ENCODE data around the gene P3H2.

The P3H2 gene

GRCh38 chr3:190013943-190014924 lies 106.5 kb downstream of the P3H2 start:
- DNase-seq = no peak

DNA sequence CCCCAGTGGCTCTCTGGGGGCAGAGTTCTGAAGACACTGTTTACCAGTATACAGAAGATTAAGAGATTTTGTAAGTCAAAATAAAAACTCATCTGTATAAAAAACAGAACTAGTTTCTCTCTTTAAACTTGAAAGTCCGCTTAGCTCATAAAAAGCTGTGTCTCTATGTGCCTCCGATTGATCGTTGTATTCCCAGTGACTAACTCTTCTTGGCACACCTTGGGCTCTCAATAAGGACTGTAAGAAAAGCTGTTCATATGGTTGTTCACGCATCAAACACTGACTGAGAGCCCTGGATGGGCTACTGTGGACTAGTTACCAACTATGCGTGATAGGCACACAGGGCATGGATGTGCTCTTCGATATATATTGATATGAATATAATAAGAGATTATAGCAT lies 107.9 kb downstream of the P3H2 start:
- DNase-seq = no peak

- no peak for DNase-seq
Observed at GRCh38 chr3:190012314-190012782, 108.3 kb downstream of the P3H2 start.

- no peak for DNase-seq
Observed at GRCh38 chr3:190010486-190010885, 110.2 kb downstream of the P3H2 start.

DNA sequence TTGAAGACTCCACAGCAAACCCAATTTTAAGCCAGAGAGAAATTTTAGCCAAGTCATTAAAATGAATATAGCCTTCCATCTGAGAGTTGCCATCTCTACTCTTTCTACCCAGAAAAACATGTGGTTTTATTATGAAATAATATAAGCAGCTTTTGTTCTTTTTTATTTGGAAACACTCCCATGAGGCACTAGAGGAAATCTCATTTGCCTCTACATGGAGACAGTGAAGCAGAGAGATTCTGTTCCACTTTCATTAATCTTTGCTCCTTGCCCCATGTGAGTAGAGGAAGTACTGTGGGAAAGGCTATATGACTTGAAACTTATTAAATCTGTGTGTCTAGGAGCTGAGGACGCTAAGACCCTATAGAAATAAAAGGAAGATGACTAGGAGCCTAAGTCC lies 111.1 kb downstream of the P3H2 start:
- no peak for DNase-seq

GRCh38 chr3:190008432-190008831 lies 112.3 kb downstream of the P3H2 start:
- no peak for DNase-seq

GRCh38 chr3:190005343-190006113 lies 115.2 kb downstream of the P3H2 start:
- no peak for DNase-seq

DNA sequence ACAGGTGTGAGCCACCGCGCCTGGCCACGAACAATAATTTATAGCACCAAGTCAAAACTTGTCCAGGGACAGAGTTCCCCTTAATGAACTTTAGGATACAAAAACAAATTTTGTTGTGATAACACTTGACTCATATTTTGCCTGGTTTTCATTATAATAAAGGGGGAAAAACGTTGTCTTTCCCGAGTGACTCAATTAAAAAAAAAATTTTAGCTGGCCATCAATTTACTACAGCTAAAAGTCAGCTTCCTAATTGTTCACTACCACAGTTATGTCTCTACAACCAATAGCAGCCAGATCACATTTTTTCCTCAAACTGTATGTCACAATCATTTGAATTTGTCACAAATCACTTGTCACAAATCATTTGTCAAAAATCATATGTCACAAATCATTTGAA lies 116.0 kb downstream of the P3H2 start:
- DNase-seq = no peak

- DNase-seq = no peak
Observed at GRCh38 chr3:190003681-190004123, 117.0 kb downstream of the P3H2 start.

DNA sequence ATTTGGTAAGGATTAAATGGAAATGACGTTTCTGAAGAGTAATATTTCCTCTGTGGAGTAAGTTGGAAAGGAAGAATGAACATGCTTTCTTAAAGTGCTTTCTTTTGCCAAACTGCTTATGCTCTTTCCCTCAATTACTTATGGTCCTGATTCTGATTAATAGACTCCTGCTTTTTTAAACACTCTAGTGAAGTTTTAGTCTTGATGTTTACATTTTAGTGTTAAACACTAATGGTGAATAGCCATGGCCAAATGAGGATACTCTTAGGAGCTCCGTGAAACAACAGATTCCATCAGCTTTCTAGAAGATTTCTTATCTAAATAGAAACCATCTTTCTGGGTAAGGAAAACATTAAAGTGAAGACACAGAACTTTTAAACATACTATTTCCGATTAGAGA lies 117.6 kb downstream of the P3H2 start:
- no peak for DNase-seq

GRCh38 chr3:190001426-190001825 lies 119.3 kb downstream of the P3H2 start:
- DNase-seq = no peak

DNA sequence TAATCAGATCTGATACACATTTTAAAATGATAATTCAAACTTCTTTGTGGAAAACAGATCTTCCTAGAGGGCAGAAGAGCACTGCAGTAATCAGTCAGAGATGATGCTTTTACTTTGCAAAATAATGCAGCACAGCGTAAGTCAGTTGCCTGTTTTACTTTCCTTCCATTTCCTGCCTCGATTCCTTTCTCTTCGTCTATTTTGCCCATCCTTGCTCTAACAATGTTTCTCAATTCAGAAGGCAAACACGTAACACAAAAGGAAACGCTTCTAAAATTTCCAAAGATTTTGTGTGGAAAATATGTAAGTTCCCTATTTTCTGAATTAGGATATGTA lies 119.9 kb downstream of the P3H2 start:
- DNase-seq = no peak

DNA sequence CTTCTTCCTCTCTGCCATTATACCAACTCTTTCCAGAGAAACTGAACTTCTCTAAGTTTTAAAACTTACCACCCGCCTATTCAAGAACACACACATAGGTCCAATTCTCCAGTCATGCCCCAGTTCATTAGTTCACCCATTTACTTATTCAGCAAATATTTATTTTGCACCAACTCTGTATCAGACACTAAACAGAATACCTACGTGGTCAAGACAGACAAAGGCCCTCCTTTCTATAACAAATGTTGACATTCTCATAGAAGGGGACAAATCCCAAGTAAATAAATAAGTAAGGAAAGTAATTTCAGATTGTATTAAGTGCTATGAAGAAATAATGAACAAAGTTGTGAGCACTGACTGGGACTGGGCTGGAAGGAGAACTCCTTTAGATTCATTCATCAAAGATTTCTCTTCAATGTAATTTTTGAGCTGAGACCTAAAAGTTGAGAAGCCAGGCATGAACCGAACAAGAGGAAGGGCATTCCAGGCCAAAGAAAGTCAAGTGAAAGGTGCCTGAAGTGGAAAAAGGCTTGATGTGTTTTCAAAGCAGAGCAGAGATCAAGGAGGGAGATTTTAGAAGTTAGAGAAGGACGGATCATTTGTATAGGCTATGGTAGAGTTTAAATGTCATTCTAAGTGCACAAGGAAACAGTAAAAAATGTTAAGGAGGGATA lies 120.4 kb downstream of the P3H2 start:
- no peak for DNase-seq

DNA sequence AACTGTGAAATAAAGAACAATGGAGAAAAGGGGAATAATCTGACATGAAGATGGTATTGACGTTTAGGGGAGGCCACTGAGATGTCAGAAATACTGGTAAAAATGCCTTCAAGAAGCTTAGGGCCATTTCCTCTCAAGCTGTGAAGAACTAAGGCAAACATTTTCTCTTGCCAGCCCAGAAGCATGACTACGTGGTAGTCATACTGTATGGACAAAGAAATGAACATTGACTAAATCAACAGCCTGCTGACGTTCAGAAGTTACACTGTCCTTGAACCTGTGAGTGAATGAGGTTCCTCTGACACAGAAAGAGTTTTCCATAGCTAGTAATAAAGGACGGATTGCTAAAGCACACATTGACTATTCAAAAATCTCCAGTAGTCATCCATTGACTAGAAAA lies 121.0 kb downstream of the P3H2 start:
- DNase-seq = no peak

- DNase-seq = no peak
Observed at GRCh38 chr3:189995129-189995528, 125.6 kb downstream of the P3H2 start.

GRCh38 chr3:189990826-189991225 lies 129.9 kb downstream of the P3H2 start:
- no peak for DNase-seq

- DNase-seq = no peak
Observed at GRCh38 chr3:189988854-189989253, 131.8 kb downstream of the P3H2 start.

DNA sequence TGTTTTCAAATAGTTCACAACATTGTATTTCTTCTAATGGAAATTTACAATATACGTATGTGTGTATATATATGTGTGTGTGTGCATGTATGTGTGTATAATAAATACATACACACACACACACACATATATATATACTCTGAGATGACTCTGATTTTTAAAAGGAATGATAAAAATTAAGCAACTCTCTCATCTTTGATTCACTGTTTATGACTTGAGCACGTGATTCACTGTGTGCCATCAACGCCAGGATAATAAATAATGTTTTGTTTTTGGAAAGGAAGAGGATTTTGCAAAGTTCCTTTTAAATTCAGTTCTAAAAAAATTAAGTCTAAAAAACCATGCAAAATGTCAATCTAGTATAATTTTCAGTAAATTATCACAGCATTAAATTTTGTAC lies 132.4 kb downstream of the P3H2 start:
- no peak for DNase-seq

DNA sequence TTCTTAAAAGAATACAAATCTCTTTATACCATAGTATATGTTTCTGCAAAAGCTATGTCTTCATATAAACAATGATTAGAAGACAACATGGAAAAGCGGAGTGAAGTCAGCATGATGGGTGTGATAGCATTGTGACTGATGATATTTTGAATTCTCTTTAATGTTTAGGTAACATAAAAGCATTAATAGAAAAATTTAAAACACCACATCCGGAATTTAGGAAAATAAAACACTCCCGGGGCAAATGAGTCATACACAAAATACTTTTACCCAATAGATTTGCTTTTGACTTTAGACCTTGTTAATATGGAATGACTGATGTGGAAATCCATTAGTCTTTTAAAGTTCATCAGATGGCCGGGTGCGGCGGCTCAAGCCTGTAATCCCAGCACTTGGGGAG lies 134.7 kb downstream of the P3H2 start:
- DNase-seq = no peak

DNA sequence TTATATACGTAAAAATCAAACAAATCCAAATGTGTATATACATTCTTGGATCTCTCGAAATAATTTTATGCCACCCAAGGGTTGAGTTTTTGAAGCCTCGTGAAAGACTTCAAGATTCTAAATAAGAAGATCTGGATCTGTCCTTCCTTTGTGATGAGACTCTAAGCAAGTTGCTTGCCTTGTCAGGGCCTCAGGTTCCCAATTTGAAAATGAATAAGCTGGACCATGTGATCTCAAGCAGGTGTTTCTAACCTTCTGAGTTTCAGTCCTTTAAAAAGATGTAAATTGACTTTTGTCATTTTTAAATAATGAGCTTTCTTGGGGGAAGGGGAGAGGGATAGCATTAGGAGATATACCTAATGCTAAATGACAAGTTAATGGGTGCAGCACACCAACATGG lies 137.1 kb downstream of the P3H2 start:
- DNase-seq = no peak

- no peak for DNase-seq
Observed at GRCh38 chr3:189982321-189982945, 138.3 kb downstream of the P3H2 start.

- no peak for DNase-seq
Observed at GRCh38 chr3:189981668-189982067, 139.0 kb downstream of the P3H2 start.

DNA sequence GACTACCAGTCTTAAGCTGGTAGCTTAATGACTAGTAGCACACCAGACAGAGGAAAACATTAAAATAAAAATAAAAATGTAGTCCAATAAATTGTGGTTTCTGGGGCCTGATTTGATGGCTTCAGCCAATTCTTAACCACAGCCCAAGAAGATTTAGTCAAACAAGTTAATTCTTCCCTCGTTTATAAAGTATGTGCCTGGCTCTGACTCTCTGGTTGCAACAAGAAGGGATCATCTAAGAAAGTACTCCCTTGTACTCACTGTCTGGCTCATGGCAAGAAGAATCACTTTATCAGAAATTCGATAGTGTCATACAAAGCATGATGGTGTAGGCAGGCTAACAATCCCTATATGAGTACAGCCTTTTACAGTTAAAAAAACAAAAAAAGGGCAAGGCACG lies 141.9 kb downstream of the P3H2 start:
- DNase-seq = no peak
